HG03108 (cell line): ENCODE results near the gene MPV17L2.
A peak's percentile ranks its signal among the peaks of the same experiment; 100 is the strongest.

Experiments
- ATAC-seq: cut with Tn5 transposase; IDR thresholded peaks from one replicate; pipeline ENCODE4 v1.9.1; 2021; ENCODE audit warnings: moderate library complexity; ENCODE audit not compliant: unreplicated experiment

Gene MPV17L2

GRCh38 chr19:18214779-18215433, 21.9 kb downstream of the MPV17L2 start:
- ATAC-seq, result no peak

- no peak for ATAC-seq
Observed at GRCh38 chr19:18216789-18217188, 23.8 kb downstream of the MPV17L2 start.

- no peak for ATAC-seq
Observed at GRCh38 chr19:18218159-18218558, 25.1 kb downstream of the MPV17L2 start.

GRCh38 chr19:18218600-18218999, 25.6 kb downstream of the MPV17L2 start:
- ATAC-seq, result no peak

- ATAC-seq, result no peak
Observed at GRCh38 chr19:18219911-18220631, 27.1 kb downstream of the MPV17L2 start.

- ATAC-seq, result no peak
Observed at GRCh38 chr19:18220632-18221275, 27.7 kb downstream of the MPV17L2 start.

GRCh38 chr19:18221815-18222725, 29.1 kb downstream of the MPV17L2 start:
- no peak for ATAC-seq

GRCh38 chr19:18223860-18224524, 31.0 kb downstream of the MPV17L2 start:
- no peak for ATAC-seq

GRCh38 chr19:18224525-18225354, 31.7 kb downstream of the MPV17L2 start:
- ATAC-seq, result peak; percentile 87

GRCh38 chr19:18225355-18225701, 32.3 kb downstream of the MPV17L2 start:
- ATAC-seq, result no peak

- ATAC-seq, result no peak
Observed at GRCh38 chr19:18225702-18226468, 32.9 kb downstream of the MPV17L2 start, which contains the start of gene PDE4C. PDE4C (minus strand) TSS chr19:18226438; CDS start chr19:18226415, 23 bp downstream.

GRCh38 chr19:18226956-18227780, 34.1 kb downstream of the MPV17L2 start:
- ATAC-seq, result no peak

- ATAC-seq, result no peak
Observed at GRCh38 chr19:18227781-18228271, 34.8 kb downstream of the MPV17L2 start.

- no peak for ATAC-seq
Observed at GRCh38 chr19:18229474-18229873, 36.5 kb downstream of the MPV17L2 start.

- no peak for ATAC-seq
Observed at GRCh38 chr19:18229915-18230314, 36.9 kb downstream of the MPV17L2 start.

- no peak for ATAC-seq
Observed at GRCh38 chr19:18230941-18231734, 38.1 kb downstream of the MPV17L2 start.

GRCh38 chr19:18231775-18232174, 38.8 kb downstream of the MPV17L2 start:
- ATAC-seq, result no peak
